K562 (cell line): Measurements from ENCODE around the gene ATOH8. TPM values are rescaled to one million over a fixed set of nuclear protein-coding genes. Genes with fewer than 3 reads are reported as not detected.

Source experiments
- ATAC-seq: fragments of 200-7000 bp; cut with Tn5 transposase; 3 replicates; pipeline ENCODE4 v1.9.1; 2020; ENCODE audit warnings: moderate library complexity
- BruUV-seq: library from RNA; stranded (reverse); fragments of 400-500 nt; replicated peaks from 2 replicates; lab custom pipeline; 2021; lab: Mats Ljungman, UMichigan
- CTCF ChIA-PET: fragments of 300-600 bp; formaldehyde crosslinking; extraction: SDS; loops from one replicate; lab custom pipeline; 2021; ENCODE audit warnings: low intra/inter-chr PET ratio; lab: Yijun Ruan, JAX
- POLR2A ChIA-PET: fragments of 300-600, 350-650 bp; sonication (Branson Sonifier 250); formaldehyde crosslinking; extraction: SDS; loops from one replicate; lab custom pipeline; 2021; ENCODE audit warnings: antibody characterized with exemption, inconsistent platforms; lab: Yijun Ruan, JAX
- DNase-seq, 4 experiments: peaks; one replicate each; pipeline versions ENCODE4 v3.0.0 to v3.0.0-alpha.2; 2011 to 2018; ENCODE audit warnings: low spot score in 3 of 4, mixed read lengths in 3 of 4; ENCODE audit errors: extremely low read depth in 1 of 4
- FAIRE-seq: peaks from 2 replicates; lab custom pipeline; 2011; peaks lifted over from hg19 to GRCh38; lab: Jason Lieb, UNC
- H2AFZ ChIP-seq: 2 replicates; pipeline ENCODE4 v1.6.0; 2011; ENCODE audit warnings: low read depth, low read length, control low read depth, inconsistent platforms
- H3K27ac ChIP-seq: fragments of 200-600 bp; 3 replicates; pipeline ENCODE4 v1.8.0; 2011; ENCODE audit warnings: low read depth, mild to moderate bottlenecking, control low read depth, inconsistent platforms, low read length, moderate library complexity, mixed read lengths; ENCODE audit errors: extremely low read depth
- H3K27me3 ChIP-seq, 2 experiments: fragments of 300-600 bp in 1 of 2; 2 replicates in 1 of 2; 3 replicates in 1 of 2; pipeline versions ENCODE4 v1.6.0 to v1.8.0; 2011; ENCODE audit warnings: inconsistent platforms in 2 of 2, low read length in 2 of 2, mild to moderate bottlenecking in 1 of 2, mixed read lengths in 1 of 2, moderate library complexity in 1 of 2; ENCODE audit not compliant: control insufficient read depth in 2 of 2, insufficient read depth in 2 of 2
- H3K36me3 ChIP-seq: fragments of 300-600 bp; 3 replicates; pipeline ENCODE4 v1.8.0; 2011; ENCODE audit warnings: mild to moderate bottlenecking, low read length, inconsistent platforms; ENCODE audit not compliant: control insufficient read depth, insufficient read depth
- H3K4me1 ChIP-seq, 2 experiments: fragments of 200-600 bp in 1 of 2; replicated peaks in 1 of 2; 2 replicates in 1 of 2; 3 replicates in 1 of 2; pipeline versions ENCODE4 v1.5.1 to v1.8.0; 2011; ENCODE audit warnings: inconsistent platforms in 2 of 2, low read length in 2 of 2, mild to moderate bottlenecking in 1 of 2, mixed read lengths in 1 of 2, moderate library complexity in 1 of 2; ENCODE audit not compliant: control insufficient read depth in 2 of 2, insufficient read depth in 2 of 2
- H3K4me2 ChIP-seq: 2 replicates; pipeline ENCODE4 v1.6.1; 2011; ENCODE audit warnings: low read length, control low read depth, inconsistent platforms, mixed read lengths; ENCODE audit not compliant: insufficient read depth
- H3K4me3 ChIP-seq: fragments of 200-600 bp; sonication (generic), shearing (Covaris generic); 2 replicates; pipeline ENCODE4 v1.5.1; 2016; ENCODE audit warnings: control low read depth, inconsistent platforms
- H3K79me2 ChIP-seq: fragments of 200-600 bp; 3 replicates; pipeline ENCODE4 v1.8.0; 2011; ENCODE audit warnings: low read length, inconsistent platforms; ENCODE audit not compliant: control insufficient read depth, insufficient read depth
- H3K9ac ChIP-seq, 2 experiments: 2 replicates each; pipeline versions ENCODE4 v1.6.0 to v1.6.1; 2011; ENCODE audit warnings: low read depth in 2 of 2, low read length in 2 of 2, control low read depth in 1 of 2, inconsistent platforms in 1 of 2, mild to moderate bottlenecking in 1 of 2, mixed read lengths in 1 of 2; ENCODE audit not compliant: insufficient read depth in 1 of 2
- H3K9me1 ChIP-seq: one replicate; pipeline ENCODE4 v1.6.0; 2011; ENCODE audit warnings: inconsistent platforms, mild to moderate bottlenecking, low read length, moderate library complexity; ENCODE audit not compliant: control insufficient read depth, insufficient read depth
- H3K9me3 ChIP-seq: replicated peaks from 2 replicates; pipeline ENCODE4 v1.5.1; 2011; ENCODE audit warnings: low read depth, low read length, inconsistent platforms; ENCODE audit not compliant: control insufficient read depth, insufficient read depth
- H4K20me1 ChIP-seq: replicated peaks from 2 replicates; pipeline ENCODE4 v1.6.1; 2011; ENCODE audit warnings: low read length, inconsistent platforms, mixed read lengths; ENCODE audit not compliant: control insufficient read depth, insufficient read depth
- DMBX1 ChIP-seq: fragments of 250-450 bp; sonication (Bioruptor Pico); IDR thresholded peaks from 2 replicates; pipeline ENCODE4 v1.8.0; 2022; ENCODE audit warnings: inconsistent platforms, mild to moderate bottlenecking, moderate library complexity, borderline replicate concordance
- NR2C2 ChIP-seq, 2 experiments: fragments of 200-800 bp in 1 of 2; sonication (Bioruptor generic) in 1 of 2; sonication (generic) in 1 of 2; formaldehyde crosslinking in 1 of 2; IDR thresholded peaks; 2 replicates each; pipeline versions ENCODE4 v1.6.1 to v1.8.0; 2016 to 2022; ENCODE audit warnings: mild to moderate bottlenecking in 1 of 2, missing compliant biosample characterization in 1 of 2, missing genetic modification characterization in 1 of 2, missing genetic modification reagents in 1 of 2
- TAF7 ChIP-seq: fragments of 450-650 bp; IDR thresholded peaks from 2 replicates; pipeline ENCODE4 v1.6.1; 2016; ENCODE audit warnings: missing genetic modification characterization, missing compliant biosample characterization
- TCF7L2 ChIP-seq: fragments of 150-350 bp; IDR thresholded peaks from 2 replicates; pipeline ENCODE4 v1.6.1; 2016; ENCODE audit warnings: low read depth, mild to moderate bottlenecking, low read length, moderate library complexity
- ZNF232 ChIP-seq: sonication (generic); formaldehyde crosslinking; IDR thresholded peaks from 2 replicates; pipeline ENCODE4 v1.8.0; 2022; ENCODE audit warnings: mild to moderate bottlenecking, missing genetic modification reagents
- ZNF695 ChIP-seq: fragments of 450-650 bp; formaldehyde crosslinking; IDR thresholded peaks from 2 replicates; pipeline ENCODE4 v1.4.0; 2020; ENCODE audit warnings: mild to moderate bottlenecking, moderate library complexity
- WGBS: fragments of 100-300 bp; shearing (Covaris generic); methylation state at CpG from one replicate; pipeline ENCODE4 v1.1.6; 2016; ENCODE audit warnings: low coverage, mixed read lengths; ENCODE audit not compliant: insufficient coverage; ENCODE audit errors: missing lambda C conversion rate; 5-methylcytosine and 5-hydroxymethylcytosine counted together
- in situ Hi-C: fragments of 300-500 bp; cut with MboI; formaldehyde crosslinking; loops from 4 replicates; pipeline ENCODE4 v1.15.0; 2018; ENCODE audit warnings: inconsistent platforms, mixed read lengths
- intact Hi-C: fragments of 100-400 bp; cut with micrococcal nuclease; formaldehyde crosslinking; loops from 2 replicates; pipeline ENCODE4 v1.14.2; 2022
- polyA plus RNA-seq, 8 experiments: library from polyadenylated mRNA; depleted of rRNA in 4 of 8; stranded (reverse) in 5 of 8; unstranded in 3 of 8; fragments of >200 nt; fragmentation: Nextera tagmentation in 2 of 8; fragmentation: Illumina TruSeq in 1 of 8; extraction: Ambion mirVana in 2 of 8; extraction: Trizol in 1 of 8; gene quantifications; 2 replicates each; pipeline versions ENCODE4 v1.2.1 to v1.2.3, GENCODE V29; 2011 to 2014; ENCODE audit warnings: inconsistent platforms in 1 of 8, missing spikeins in 1 of 8
- total RNA-seq, 7 experiments: library from RNA; depleted of rRNA in 6 of 7; stranded (reverse); fragments of >200 nt in 6 of 7; fragmentation: Illumina TruSeq in 2 of 7; extraction: Trizol in 2 of 7; gene quantifications; 2 replicates each; pipeline versions ENCODE4 v1.2.1 to v1.2.3, GENCODE V29; 2011 to 2021; ENCODE audit warnings: low replicate concordance in 1 of 7
- TF ChIP-seq, protein P1 (sequence below): sonication (generic); formaldehyde crosslinking; IDR thresholded peaks from 2 replicates; pipeline ENCODE4 v1.8.1; 2023; ENCODE audit warnings: mild to moderate bottlenecking, missing genetic modification reagents
- TF ChIP-seq, protein P2 (sequence below), 2 experiments: fragments of 250-450 bp in 1 of 2; fragments of 450-650 bp in 1 of 2; sonication (Bioruptor Pico) in 1 of 2; IDR thresholded peaks; 2 replicates each; pipeline versions ENCODE4 v1.6.1 to v1.8.0; 2016 to 2021; ENCODE audit warnings: mild to moderate bottlenecking in 2 of 2, moderate library complexity in 2 of 2, missing compliant biosample characterization in 1 of 2, missing genetic modification characterization in 1 of 2

Gene ATOH8
- total and polyA plus RNA-seq, 9 of the 15 experiments (the other 6 are each of a cell fraction or from before 2014, with no cell fraction given): not detected

DNA sequence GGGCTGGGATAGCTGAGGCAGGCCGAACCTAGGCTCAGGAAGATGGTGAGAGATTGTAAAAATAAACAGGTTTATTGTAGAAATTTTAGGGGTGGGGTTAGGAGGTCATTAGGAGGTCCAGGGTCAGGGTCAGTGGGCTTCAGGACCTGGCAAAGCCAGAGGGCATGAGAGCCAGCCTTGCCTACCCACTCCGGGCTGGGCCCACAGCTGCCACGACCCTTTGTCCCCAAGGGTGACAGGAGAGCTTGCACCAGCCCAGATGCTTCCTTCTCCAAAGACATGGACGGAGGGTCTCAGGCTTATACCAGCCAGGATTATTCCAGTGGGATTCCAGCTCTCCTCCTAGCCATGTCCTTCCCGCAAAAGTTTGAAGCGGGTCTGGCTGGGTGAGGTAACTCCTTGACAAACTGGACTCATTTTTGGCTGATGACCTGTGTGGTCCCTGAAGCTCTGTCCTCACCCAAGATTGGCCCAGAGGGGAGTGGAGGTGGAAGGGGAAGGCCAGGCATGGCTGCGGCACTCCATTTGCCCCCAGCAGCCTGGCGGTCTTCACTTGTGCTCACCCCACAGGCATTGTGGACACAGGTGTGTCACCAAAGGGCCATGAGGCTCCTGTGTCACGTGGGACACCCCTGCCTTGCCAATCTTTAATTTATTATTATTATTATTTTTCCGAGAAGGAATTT, 23.8 kb upstream of the ATOH8 start (continued):
- TF ChIP-seq ZNF695 (no peak), ZNF232 (no peak), DMBX1 (CRISPR knock-in tag) (no peak), TCF7L2 (no peak), NR2C2 (CRISPR knock-in tag; IDR thresholded peaks at IDR 0.05) (no peak), NR2C2 (tag; IDR thresholded peaks at IDR 0.05) (no peak), TAF7 (tag) (no peak)

DNA sequence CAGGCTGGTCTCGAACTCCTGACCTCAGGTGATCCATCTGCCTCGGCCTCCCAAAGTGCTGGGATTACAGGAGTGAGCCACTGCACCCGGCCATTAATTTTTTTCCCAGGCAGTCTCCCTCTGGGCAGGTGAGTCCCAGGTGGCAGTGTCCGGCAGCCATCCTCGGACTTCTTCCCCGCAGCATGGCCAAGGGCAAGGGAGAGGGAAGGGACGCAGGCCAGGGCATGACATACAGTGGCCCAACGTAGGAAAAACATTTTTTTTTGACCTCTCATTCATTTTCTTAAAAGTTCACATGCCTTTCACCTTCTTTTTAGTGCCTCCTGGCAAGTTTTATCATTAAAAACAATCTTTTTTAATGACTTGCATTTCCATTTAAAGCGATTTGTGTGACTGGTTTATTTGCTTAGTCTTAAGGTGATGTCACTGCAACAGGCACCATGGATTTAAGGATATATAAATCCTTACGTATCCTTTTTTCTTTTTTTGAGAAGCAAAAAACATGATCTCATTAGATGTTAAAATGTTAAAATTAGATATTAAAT, 23.0 kb upstream of the ATOH8 start:
- peaks cover 21 to 62% of the 10 kb centered on the region in 2 experiments for H3K27me3 ChIP-seq
- in situ Hi-C loops: no loop called here
- WGBS: 9% methylated on average over 5 of the region's 10 CpGs

More for the DNA sequence above, 23.0 kb upstream of the ATOH8 start:
- Histone ChIP-seq H3K36me3 (no peaks in the 10 kb centered on the region), H3K9me3 (no peaks in the 10 kb centered on the region), H3K4me2 (no peak overlapping the region), H3K27ac (no peak overlapping the region), H3K4me3 (no peak overlapping the region), H3K4me1 (peaks cover 0 to 4% of the 10 kb centered on the region in 2 experiments; a peak in 2 of 5 replicates), H4K20me1 (no peaks in the 10 kb centered on the region), H2AFZ (no peak overlapping the region), H3K9ac (no peak overlapping the region), H3K79me2 (no peaks in the 10 kb centered on the region), H3K9me1 (no peaks in the 10 kb centered on the region)
- TF ChIP-seq, protein P1, sequence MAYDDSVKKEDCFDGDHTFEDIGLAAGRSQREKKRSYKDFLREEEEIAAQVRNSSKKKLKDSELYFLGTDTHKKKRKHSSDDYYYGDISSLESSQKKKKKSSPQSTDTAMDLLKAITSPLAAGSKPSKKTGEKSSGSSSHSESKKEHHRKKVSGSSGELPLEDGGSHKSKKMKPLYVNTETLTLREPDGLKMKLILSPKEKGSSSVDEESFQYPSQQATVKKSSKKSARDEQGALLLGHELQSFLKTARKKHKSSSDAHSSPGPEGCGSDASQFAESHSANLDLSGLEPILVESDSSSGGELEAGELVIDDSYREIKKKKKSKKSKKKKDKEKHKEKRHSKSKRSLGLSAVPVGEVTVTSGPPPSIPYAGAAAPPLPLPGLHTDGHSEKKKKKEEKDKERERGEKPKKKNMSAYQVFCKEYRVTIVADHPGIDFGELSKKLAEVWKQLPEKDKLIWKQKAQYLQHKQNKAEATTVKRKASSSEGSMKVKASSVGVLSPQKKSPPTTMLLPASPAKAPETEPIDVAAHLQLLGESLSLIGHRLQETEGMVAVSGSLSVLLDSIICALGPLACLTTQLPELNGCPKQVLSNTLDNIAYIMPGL (CRISPR knock-in tag): no peak
- TF ChIP-seq, protein P2, sequence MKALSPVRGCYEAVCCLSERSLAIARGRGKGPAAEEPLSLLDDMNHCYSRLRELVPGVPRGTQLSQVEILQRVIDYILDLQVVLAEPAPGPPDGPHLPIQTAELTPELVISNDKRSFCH (CRISPR knock-in tag; IDR thresholded peaks at IDR 0.05): no peak
- TF ChIP-seq, protein P2 (tag; IDR thresholded peaks at IDR 0.05): no peak
- ChIA-PET CTCF (no interaction called here), POLR2A (no interaction called here)
- no peak for DNase-seq
- no peak for FAIRE-seq
- intact Hi-C loops: no loop called here
- no peak for ATAC-seq
- no TSS peak for BruUV-seq
